GM12801 (cell line): ENCODE results near the gene USH2A.

Experiments
- CTCF ChIP-seq: IDR thresholded peaks from one replicate; pipeline ENCODE4 v1.5.1; 2011; ENCODE audit warnings: control low read depth; ENCODE audit not compliant: insufficient read length; ENCODE audit errors: extremely low read depth

Gene USH2A

DNA sequence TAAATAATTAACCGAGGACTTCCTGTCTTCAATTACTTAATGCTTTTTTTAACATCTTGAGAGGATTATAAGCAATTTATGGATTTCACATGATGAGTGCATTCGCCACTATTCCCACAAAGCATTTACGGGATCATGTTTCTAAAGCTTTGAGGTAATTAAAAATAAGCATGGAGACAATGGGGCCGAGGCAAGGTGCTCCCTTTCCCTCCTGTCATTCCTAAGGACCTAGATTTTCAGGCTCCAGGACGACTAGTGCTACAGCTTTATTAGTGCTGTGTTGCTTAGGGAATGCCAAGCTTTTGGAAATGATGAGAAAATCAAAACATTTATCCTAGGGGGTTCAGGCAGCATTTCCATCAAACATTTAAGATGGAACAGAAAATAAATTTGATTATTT is 646.9 kb downstream of the USH2A start:
- no peak for TF ChIP-seq CTCF

DNA sequence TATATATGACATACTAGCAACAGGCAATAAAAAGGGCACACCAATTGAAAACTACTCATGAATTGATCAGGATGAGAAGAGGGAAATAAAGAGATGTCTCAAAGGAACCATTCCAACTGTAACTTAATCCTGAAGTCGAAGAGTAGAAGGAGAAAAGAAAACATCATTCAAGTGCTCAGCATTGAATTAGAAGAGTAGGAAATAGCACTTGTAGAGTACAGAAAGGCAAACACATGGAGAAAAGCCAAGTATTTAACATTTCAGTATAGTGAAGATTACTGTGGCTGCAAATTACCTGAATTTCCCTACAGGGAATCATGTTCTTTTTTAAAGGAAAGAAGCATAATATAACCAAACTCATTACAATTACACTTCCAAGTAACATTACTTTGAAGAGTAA is 651.1 kb downstream of the USH2A start:
- TF ChIP-seq CTCF, result no peak

GRCh38 chr1:215768303-215768702 is 654.9 kb downstream of the USH2A start:
- no peak for TF ChIP-seq CTCF

DNA sequence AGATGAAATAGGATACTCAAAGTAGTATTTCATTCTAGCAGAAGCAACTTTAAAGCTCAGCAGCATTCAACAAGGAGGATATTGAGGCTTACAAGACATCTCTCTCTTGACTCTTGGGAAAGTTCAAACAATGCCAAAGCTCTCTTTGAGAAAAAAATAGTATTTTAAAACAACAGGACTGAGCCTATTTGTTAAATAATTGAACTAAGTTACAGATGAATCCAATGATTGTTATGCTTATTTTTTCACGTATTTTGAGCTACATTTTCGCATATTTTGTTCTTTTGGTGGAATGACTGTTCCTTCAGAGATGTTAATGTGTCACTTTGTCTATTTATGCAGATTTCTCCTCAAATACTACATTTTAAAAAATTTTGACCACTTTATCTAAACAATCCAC is 655.5 kb downstream of the USH2A start:
- TF ChIP-seq CTCF, result no peak

- no peak for TF ChIP-seq CTCF
Measured at GRCh38 chr1:215766521-215766920, 656.7 kb downstream of the USH2A start.

DNA sequence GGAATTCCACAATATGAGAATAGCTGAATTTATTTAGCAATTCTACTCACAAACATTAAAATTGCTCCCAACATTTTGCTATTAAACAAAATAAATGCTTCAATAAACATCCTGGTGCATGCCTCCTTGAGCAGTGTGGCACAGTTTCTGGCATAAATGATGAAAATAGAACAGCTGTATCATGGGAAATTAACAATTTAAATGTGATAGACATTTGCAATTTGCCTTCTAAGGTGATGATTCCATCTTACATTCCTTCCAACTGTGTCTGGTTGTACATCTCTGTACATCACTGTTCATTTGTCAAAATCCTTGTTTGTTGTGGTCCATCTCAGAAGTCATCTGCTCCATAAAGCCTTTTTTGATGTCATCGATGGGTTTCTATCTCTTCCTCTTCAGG is 657.4 kb downstream of the USH2A start:
- no peak for TF ChIP-seq CTCF

- no peak for TF ChIP-seq CTCF
Measured at GRCh38 chr1:215761446-215761845, 661.8 kb downstream of the USH2A start.

DNA sequence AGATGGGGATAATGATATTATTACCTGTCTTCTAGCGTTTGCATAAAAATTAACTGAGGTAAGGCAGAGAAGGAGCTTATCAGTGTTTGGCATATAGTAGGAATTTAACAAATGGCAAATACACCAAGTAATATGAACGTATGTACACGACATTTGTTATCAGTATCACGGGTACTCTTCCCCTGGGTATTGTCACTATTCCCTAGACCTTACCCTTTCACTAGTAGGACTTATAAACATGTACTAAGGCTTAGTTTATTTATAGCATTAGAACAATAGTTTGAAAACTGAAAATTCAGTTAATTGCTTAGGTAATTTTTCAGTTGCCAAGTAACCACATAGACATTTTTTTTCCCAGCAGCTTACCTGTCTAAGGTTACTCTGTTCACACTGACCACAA is 669.1 kb downstream of the USH2A start:
- no peak for TF ChIP-seq CTCF
